Prostate gland (tissue), 2 donors: ENCODE measurements around the gene LMX1B. TPM values are rescaled to one million over a fixed set of nuclear protein-coding genes. Genes with fewer than 3 reads are reported as not detected.

ENCODE experiments used
- DNase-seq: peaks from one replicate; pipeline ENCODE4 v3.0.0-alpha.2; 2019; ENCODE audit warnings: low spot score
- H3K27ac ChIP-seq, 2 donors: fragments of 200-600 bp; sonication (generic); 2 replicates each; pipeline ENCODE4 v1.5.1; 2017 to 2019
- H3K27me3 ChIP-seq: fragments of 200-600 bp; sonication (generic); replicated peaks from 2 replicates; pipeline ENCODE4 v1.5.1; 2019; ENCODE audit not compliant: insufficient read depth
- H3K36me3 ChIP-seq, 2 donors: fragments of 200-600 bp; sonication (generic); 1 replicate in 1 of 2; 2 replicates in 1 of 2; pipeline versions ENCODE4 v1.5.1 to v1.8.1; 2017 to 2019
- H3K4me1 ChIP-seq: fragments of 200-600 bp; sonication (generic); replicated peaks from 2 replicates; pipeline ENCODE4 v1.5.1; 2019
- H3K4me3 ChIP-seq, 2 donors: fragments of 200-600 bp; sonication (generic); 2 replicates each; pipeline ENCODE4 v1.5.1; 2017 to 2019
- H3K9me3 ChIP-seq: fragments of 200-600 bp; sonication (generic); 2 replicates; pipeline ENCODE4 v1.5.1; 2017
- CTCF ChIP-seq, 4 experiments: fragments of 200-600 bp in 2 of 4; fragments of 450-650 bp in 2 of 4; sonication (generic) in 2 of 4; IDR thresholded peaks; 1 replicate in 3 of 4; 2 replicates in 1 of 4; pipeline ENCODE4 v1.5.1; 2016 to 2019; ENCODE audit warnings: antibody characterized with exemption in 4 of 4, mild to moderate bottlenecking in 2 of 4, moderate library complexity in 2 of 4
- POLR2A ChIP-seq: fragments of 450-650 bp; IDR thresholded peaks from one replicate; pipeline ENCODE4 v1.6.1; 2016; ENCODE audit warnings: antibody characterized with exemption, mild to moderate bottlenecking
- POLR2AphosphoS5 ChIP-seq: sonication (generic); formaldehyde crosslinking; IDR thresholded peaks from one replicate; pipeline ENCODE4 v1.6.1; 2017; ENCODE audit warnings: antibody characterized with exemption
- WGBS: methylation state at CpG from one replicate; pipeline ENCODE4 v1.1.5; 2018; 5-methylcytosine and 5-hydroxymethylcytosine counted together
- intact Hi-C: fragments of 100-400 bp; cut with DNase I; formaldehyde crosslinking; loops from one replicate; pipeline ENCODE4 v1.14.2; 2022
- total RNA-seq, 2 donors: library from RNA; depleted of rRNA; stranded (reverse); fragments of >200 nt; gene quantifications; one replicate each; pipeline ENCODE4 v1.1.0, GENCODE V29; 2016

Gene LMX1B
- total RNA-seq, 2 donors from 2014 or later: 0.18 to 2.1 TPM

DNA sequence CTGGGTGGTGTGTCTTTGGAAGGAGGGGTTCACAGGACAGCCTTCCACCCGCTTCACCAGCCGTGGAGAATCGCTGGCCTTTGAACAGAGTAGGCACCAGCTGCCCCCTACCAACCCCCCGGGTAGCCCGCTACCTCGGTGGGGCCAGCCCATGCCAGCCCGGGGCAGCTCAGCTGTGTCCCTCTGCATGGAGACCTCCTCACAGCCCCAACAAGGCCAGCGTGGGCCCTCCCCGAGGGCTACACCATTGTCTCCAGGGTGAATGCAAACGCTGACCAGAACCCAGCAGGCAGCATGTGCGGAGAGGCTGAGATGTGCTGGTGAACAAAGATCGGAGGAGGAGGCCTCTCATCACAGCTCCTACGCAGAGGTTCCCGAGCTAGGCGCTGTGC is 51.9 kb downstream of the LMX1B start:
- intact Hi-C loops: no loop called here
- Histone ChIP-seq H3K27ac (no peak overlapping the region), H3K36me3 (no peaks in the 10 kb centered on the region), H3K4me3 (no peak overlapping the region), H3K4me1 (no peaks in the 10 kb centered on the region), H3K9me3 (no peaks in the 10 kb centered on the region), H3K27me3 (no peaks in the 10 kb centered on the region)
- DNase-seq: no peak
- 58% methylated on average over 12 of the region's 15 CpGs for WGBS
- TF ChIP-seq POLR2AphosphoS5: no peak
- TF ChIP-seq POLR2A: no peak
- TF ChIP-seq CTCF (IDR thresholded peaks at IDR 0.05): no peak

GRCh38 chr9:126666155-126666803 is 52.6 kb downstream of the LMX1B start:
- Histone ChIP-seq H3K4me3 (no peak overlapping the region), H3K36me3 (no peaks in the 10 kb centered on the region), H3K9me3 (no peaks in the 10 kb centered on the region), H3K27me3 (no peaks in the 10 kb centered on the region), H3K27ac (no peak overlapping the region), H3K4me1 (no peaks in the 10 kb centered on the region)
- WGBS: 89% methylated on average over 13 of the region's 13 CpGs
- DNase-seq: no peak
- no peak for TF ChIP-seq CTCF (IDR thresholded peaks at IDR 0.05)
- TF ChIP-seq POLR2AphosphoS5: no peak
- TF ChIP-seq POLR2A: no peak
- intact Hi-C loops: no loop called here

DNA sequence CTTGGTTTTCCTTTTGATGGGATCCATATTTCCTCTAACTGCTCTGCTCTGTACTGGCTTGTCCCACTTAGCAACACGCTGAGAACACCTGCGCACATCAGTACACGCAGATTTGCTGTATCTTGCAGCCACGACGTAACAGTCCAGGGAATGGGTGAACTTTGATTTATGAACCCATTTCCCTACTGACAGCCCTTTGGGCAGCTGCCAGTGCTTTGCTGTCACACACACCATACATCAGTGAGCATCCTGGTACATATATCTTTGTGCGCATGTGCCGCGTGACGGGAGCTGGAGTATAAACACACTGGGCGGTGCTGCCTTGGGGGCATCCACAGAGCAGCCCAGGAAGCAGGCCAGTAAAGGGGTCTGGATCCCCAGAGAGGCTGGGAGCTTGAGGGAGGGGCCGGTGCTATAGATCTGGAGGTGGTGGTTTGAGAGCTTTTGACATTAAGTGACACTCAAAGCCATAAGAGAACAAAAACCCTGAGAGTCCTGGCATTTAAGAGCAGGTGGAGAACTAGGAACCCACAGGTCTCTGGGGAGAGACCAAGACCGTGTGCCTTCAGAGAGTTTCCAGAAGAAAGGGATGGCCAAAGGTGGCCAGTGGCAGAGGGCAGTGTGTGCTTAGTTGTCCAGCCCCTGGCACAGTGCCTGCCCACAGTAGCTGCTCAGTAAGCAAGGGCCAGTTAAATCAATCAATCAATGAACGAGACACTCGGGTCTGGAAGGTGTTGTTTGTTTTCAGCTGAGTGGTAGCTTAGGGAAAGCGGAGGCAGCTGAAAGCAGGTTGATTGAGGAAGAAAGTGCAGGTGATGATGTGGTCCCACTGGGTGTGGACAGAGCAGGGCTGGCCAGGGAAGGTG is 53.7 kb downstream of the LMX1B start:
- TF ChIP-seq CTCF (IDR thresholded peaks at IDR 0.05) (no peak), POLR2A (no peak), POLR2AphosphoS5 (no peak)
- intact Hi-C loops: no loop called here
- H3K9me3 ChIP-seq: no peaks in the 10 kb centered on the region
- no peaks in the 10 kb centered on the region for H3K27me3 ChIP-seq
- no peak overlapping the region for H3K4me3 ChIP-seq
- no peaks in the 10 kb centered on the region for H3K36me3 ChIP-seq
- DNase-seq: no peak
- WGBS: 61% methylated on average over 15 of the region's 15 CpGs
- no peaks in the 10 kb centered on the region for H3K4me1 ChIP-seq
- H3K27ac ChIP-seq: no peak overlapping the region

- intact Hi-C loops: no loop called here
- H3K27ac ChIP-seq: no peak overlapping the region
- WGBS: 51% methylated on average over 3 of the region's 3 CpGs
- H3K4me3 ChIP-seq: no peak overlapping the region
- no peak for DNase-seq
- H3K4me1 ChIP-seq: no peaks in the 10 kb centered on the region
- no peaks in the 10 kb centered on the region for H3K36me3 ChIP-seq
- H3K9me3 ChIP-seq: no peaks in the 10 kb centered on the region
- TF ChIP-seq POLR2AphosphoS5 (no peak), POLR2A (no peak), CTCF (IDR thresholded peaks at IDR 0.05) (no peak)
- H3K27me3 ChIP-seq: no peaks in the 10 kb centered on the region
Measured at GRCh38 chr9:126668058-126668457, 54.3 kb downstream of the LMX1B start.
